ENCODE data around the gene RANBP10.
"Not testable (repeated sequence)": the region's sequence is repeated elsewhere in the genome, so short reads cannot be mapped to it uniquely, and the experiment has no call there.

The RANBP10 gene

GRCh38 chr16:67774457-67774853 lies 31.9 kb downstream of the RANBP10 start:
- no peak for DNase-seq

- DNase-seq: no peak
Observed at GRCh38 chr16:67773569-67774456, 32.5 kb downstream of the RANBP10 start.

- no peak for DNase-seq
Observed at GRCh38 chr16:67773099-67773498, 33.3 kb downstream of the RANBP10 start.

GRCh38 chr16:67770346-67770991 lies 35.9 kb downstream of the RANBP10 start:
- no peak for DNase-seq

GRCh38 chr16:67767953-67768352 lies 38.4 kb downstream of the RANBP10 start:
- DNase-seq: no peak

- no peak for DNase-seq
Observed at GRCh38 chr16:67766291-67766690, 40.1 kb downstream of the RANBP10 start.

- DNase-seq: no peak
Observed at GRCh38 chr16:67764158-67764667, 42.1 kb downstream of the RANBP10 start.

GRCh38 chr16:67763066-67763465 lies 43.3 kb downstream of the RANBP10 start:
- DNase-seq: no peak

- no peak for DNase-seq
Observed at GRCh38 chr16:67762385-67762784, 44.0 kb downstream of the RANBP10 start.

- DNase-seq: no peak
Observed at GRCh38 chr16:67761924-67762323, 44.4 kb downstream of the RANBP10 start.

GRCh38 chr16:67760956-67761230 lies 45.5 kb downstream of the RANBP10 start:
- no peak for DNase-seq

- DNase-seq: no peak
Observed at GRCh38 chr16:67760206-67760955, 46.0 kb downstream of the RANBP10 start.

GRCh38 chr16:67758966-67759365 lies 47.4 kb downstream of the RANBP10 start:
- no peak for DNase-seq

- no peak for DNase-seq
Observed at GRCh38 chr16:67758006-67758405, 48.4 kb downstream of the RANBP10 start.

GRCh38 chr16:67752641-67753040 lies 53.7 kb downstream of the RANBP10 start:
- no peak for DNase-seq

GRCh38 chr16:67751331-67751730 lies 55.0 kb downstream of the RANBP10 start:
- not testable (repeated sequence) for DNase-seq

- DNase-seq: no peak
Observed at GRCh38 chr16:67750466-67750865, 55.9 kb downstream of the RANBP10 start.

- DNase-seq: no peak
Observed at GRCh38 chr16:67749436-67750078, 56.8 kb downstream of the RANBP10 start.

- DNase-seq: no peak
Observed at GRCh38 chr16:67748834-67749233, 57.5 kb downstream of the RANBP10 start.

- DNase-seq: no peak
Observed at GRCh38 chr16:67746846-67747245, 59.5 kb downstream of the RANBP10 start.

GRCh38 chr16:67741118-67741517 lies 65.2 kb downstream of the RANBP10 start:
- no peak for DNase-seq

GRCh38 chr16:67740391-67740790 lies 66.0 kb downstream of the RANBP10 start:
- DNase-seq: no peak

- no peak for DNase-seq
Observed at GRCh38 chr16:67736858-67737257, 69.5 kb downstream of the RANBP10 start.

Measured in NCI-H510A (cell line).